ENCODE results near the gene PIEZO1.

PIEZO1 gene

DNA sequence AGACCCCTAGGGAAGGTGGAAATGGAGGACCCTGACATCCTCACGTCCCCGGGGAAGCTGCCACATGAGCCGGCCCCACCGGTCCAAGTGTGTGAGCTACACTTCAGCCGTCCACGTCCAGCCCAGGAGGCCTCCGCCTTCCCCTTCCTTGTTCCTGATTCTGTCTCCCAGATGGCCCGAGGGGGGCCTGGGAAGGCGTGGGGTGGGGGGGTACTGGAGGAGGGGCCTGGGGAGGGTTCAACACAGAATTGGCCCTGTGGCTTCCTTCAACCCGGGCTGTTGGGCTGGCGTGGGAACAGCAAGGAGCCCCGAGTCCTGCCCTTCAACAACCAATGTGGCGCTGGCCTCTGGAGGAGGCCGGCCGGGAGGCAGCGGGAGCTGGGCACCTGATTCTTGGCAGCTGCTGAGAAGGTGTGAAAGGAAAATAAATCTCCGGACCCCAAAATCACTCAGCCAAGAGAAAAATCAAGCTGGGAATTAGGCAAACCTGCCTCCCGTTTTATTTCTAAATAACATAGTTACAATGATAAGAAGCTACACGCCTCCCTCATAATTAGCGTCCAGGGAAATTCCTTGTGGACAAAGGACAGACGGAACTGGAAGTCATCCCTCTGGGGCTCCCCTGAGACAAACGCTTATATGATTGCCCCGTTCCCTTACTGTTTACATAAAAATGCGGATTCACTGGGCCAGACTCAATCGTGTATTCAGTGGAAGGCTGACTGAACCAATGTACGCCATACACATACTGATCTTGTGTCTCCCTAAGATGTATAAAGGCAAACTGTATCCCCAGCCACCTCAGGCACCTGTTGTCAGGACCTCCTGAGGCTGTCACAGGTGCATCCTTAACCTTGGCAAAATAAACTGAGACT, 28.5 kb upstream of the PIEZO1 start:
- ChIA-PET CTCF (interaction anchor here (0.7 to 1.7 kb wide), 4 partner anchors 12 to 459 kb away, joined by 3 to 4 read pairs (median 4); no protein-coding TSS in a partner anchor), POLR2A (ENCODE audit: low non-redundant PET) (no interaction called here)
- no peak for DNase-seq (ENCODE audit: low spot score)
- H3K27ac ChIP-seq: peak overlapping the region; percentile 98
- TF ChIP-seq, protein P1, sequence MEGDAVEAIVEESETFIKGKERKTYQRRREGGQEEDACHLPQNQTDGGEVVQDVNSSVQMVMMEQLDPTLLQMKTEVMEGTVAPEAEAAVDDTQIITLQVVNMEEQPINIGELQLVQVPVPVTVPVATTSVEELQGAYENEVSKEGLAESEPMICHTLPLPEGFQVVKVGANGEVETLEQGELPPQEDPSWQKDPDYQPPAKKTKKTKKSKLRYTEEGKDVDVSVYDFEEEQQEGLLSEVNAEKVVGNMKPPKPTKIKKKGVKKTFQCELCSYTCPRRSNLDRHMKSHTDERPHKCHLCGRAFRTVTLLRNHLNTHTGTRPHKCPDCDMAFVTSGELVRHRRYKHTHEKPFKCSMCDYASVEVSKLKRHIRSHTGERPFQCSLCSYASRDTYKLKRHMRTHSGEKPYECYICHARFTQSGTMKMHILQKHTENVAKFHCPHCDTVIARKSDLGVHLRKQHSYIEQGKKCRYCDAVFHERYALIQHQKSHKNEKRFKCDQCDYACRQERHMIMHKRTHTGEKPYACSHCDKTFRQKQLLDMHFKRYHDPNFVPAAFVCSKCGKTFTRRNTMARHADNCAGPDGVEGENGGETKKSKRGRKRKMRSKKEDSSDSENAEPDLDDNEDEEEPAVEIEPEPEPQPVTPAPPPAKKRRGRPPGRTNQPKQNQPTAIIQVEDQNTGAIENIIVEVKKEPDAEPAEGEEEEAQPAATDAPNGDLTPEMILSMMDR (conservative IDR thresholded peaks at IDR 0.05; ENCODE audit: low read depth): no peak

DNA sequence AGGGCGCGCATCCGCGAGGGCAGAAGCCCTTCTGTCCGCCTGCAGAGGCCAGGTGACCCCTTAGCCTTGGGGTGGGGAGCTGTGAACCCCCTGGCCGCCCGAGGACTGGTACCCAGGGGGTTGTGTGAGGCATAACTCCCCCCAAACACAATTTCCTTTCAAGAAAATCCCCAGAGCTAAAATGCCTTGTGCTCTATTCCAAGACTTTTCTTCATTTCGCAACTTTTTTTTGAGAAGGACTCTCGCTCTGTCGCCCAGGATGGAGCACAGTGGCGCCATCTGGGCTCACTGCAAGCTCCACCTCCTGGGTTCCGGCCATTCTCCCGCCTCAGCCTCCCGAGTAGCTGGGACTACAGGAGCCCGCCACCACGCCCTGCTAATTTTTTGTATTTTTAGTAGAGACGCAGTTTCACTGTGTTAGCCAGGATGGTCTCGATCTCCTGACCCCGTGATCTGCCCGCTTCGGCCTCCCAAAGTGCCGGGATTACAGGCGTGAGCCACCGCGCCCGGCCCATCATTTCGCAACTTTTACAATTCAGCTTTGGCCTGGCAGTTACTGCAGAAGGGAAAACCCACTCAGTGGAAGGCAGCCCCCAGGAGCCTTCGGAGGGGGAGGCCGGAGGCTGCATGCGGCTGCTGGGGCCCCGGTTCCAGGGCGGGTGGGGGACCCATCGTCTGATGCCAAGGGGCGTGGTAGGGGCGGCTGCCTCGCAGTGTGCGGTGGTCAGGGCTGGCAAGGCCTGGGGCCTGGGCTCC, 27.7 kb upstream of the PIEZO1 start:
- ChIA-PET CTCF (interaction anchor here (0.5 to 1.7 kb wide), 8 partner anchors 12 to 460 kb away, joined by 3 to 5 read pairs (median 4); no protein-coding TSS in a partner anchor), POLR2A (ENCODE audit: low non-redundant PET) (no interaction called here)
- TF ChIP-seq, protein P1 (conservative IDR thresholded peaks at IDR 0.05; ENCODE audit: low read depth): peak; percentile 28; the same call in 1 of the 2 replicates
- peak overlapping the region; percentile 98 for H3K27ac ChIP-seq
- no peak for DNase-seq (ENCODE audit: low spot score)

DNA sequence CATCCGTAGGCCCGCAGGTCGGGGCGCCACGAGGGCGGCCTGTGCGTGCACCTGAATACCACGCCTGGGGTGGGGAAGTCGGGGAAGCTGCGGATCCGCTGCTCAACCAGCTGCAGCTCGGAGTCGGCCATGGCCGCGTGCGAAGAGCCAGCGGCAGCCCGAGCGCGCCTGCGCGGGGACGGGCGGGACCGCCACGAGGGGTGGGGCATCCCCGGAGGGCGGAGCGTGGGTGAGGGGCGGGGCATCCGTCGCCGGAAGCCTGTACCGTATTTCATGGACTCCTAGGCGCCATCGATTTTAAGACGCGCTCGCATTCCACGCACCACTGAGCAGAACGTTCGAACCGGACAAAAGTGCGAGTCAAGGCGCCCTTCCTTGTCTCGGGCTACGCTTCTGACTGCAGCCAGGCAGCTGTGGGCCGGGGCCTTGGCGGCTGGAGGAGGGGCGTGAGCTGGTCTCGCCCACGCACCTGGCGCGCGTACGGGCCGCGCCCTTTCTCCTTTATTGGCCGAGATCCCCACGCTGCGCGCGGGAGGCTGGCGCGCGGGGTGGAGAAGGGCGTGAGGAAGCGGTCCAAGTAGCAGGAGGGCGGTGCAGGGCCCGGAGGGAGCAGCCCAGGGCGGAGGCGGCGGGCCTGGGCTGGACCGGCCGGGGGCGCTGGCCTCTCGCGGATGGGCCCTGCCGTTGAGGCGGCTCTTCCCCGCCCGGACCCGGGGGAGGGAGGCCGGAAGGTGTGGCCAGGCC, 26.9 kb upstream of the PIEZO1 start, which contains the start of gene APRT:
Gene APRT, minus strand, starts transcription at position 160 of the 744 bp plus-strand sequence. Its CDS starts 29 bp downstream, at position 131.
- ChIA-PET CTCF (interaction anchor here (0.7 to 1.7 kb wide), 5 partner anchors 11 to 356 kb away, joined by 3 to 5 read pairs (median 3); no protein-coding TSS in a partner anchor), POLR2A (ENCODE audit: low non-redundant PET) (no interaction called here)
- DNase-seq (ENCODE audit: low spot score): peak; percentile 97
- peak within 1 kb of the TSS; percentile 98 for H3K27ac ChIP-seq
- TF ChIP-seq, protein P1 (conservative IDR thresholded peaks at IDR 0.05; ENCODE audit: low read depth): peak; percentile 59

DNA sequence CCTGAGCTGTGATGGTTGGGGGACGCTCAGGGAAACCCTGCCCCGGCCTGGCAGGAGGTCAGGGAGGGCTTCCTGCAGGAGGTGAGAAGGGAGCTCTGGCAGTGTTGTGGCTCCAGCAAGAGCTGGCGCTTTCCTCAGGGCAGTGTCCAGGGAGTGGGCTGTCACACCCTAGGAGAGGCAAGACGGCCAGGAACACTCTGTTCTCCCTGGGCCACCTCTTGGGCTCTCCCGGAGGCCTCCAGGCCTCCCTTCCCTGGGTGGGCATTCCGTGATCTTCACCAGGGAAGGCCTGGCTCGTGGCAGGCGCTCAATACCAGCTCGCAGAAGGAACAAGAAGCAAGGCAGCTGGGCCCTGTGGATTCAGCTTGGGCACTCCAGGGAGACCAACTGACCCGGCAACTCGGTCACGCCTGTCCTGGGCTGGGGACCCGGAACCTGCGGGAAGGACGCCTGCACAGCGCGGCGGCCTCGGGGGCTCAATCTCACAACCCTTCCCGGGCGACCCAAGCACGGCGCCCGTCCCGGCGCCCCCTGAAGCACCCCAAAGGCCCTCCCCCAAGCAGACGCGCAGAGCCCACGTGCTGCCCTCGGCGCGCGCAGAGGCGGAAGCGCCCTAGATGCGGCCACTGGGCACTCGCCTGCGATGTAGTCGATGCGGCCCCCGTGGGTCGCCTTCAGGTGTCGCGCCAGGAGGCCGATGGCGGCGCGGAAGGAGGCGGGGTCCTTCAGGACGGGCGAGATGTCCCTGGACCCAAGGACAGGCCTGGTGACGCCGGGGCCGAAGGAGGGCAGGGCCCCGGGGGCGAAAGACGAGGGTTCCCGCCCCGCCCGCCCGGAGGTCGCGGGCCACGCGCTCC, 26.1 kb upstream of the PIEZO1 start:
- ChIA-PET POLR2A (ENCODE audit: low non-redundant PET) (no interaction called here), CTCF (interaction anchor here (0.6 to 1.5 kb wide), 4 partner anchors 41 to 356 kb away, joined by 4 to 5 read pairs (median 4); no protein-coding TSS in a partner anchor)
- H3K27ac ChIP-seq: peak overlapping the region; percentile 98
- DNase-seq (ENCODE audit: low spot score): peak; percentile 57
- TF ChIP-seq, protein P1 (conservative IDR thresholded peaks at IDR 0.05; ENCODE audit: low read depth): no peak

- ChIA-PET POLR2A (ENCODE audit: low non-redundant PET) (interaction anchor here (0.6 kb wide), 1 partner anchor 431 kb away, joined by 4 read pairs; no protein-coding TSS in a partner anchor), CTCF (interaction anchor here (0.6 to 2.0 kb wide), 5 partner anchors 42 to 406 kb away, joined by 4 to 10 read pairs (median 4); no protein-coding TSS in a partner anchor)
- TF ChIP-seq, protein P1 (conservative IDR thresholded peaks at IDR 0.05; ENCODE audit: low read depth): no peak
- H3K27ac ChIP-seq: peak overlapping the region; percentile 98
- DNase-seq (ENCODE audit: low spot score): peak; percentile 19
Observed at GRCh38 chr16:88810166-88810911, 25.3 kb upstream of the PIEZO1 start.

Measured in RWPE1 (cell line).